NCI-H2196 treated with DMSO at 0.1 percent for 48 hours (cell line): ENCODE measurements around the gene NT5C1B.

ENCODE experiments used
- DNase-seq: peaks from one replicate; lab custom pipeline; 2025; ENCODE audit not compliant: unreplicated experiment; lab: John Stamatoyannopoulos, UW

Gene NT5C1B

DNA sequence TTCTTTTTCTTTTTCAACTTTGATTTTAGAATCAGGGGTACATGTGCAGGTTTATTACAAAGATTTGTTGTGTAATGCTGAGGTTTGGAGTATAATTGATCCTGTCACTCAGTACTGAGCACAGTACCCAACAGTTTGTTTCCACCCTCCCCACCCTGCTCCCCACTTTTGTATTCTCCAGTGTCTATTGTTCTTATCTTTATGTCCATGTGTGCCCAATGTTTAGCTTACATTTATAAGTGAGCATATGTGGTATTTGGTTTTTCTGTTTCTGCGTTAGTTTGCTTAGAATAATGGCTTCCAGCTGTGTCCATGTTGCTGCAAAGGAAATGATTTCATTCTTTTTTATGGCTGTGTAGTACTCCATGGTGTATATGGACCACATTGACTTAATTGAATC, 72.0 kb downstream of the NT5C1B start:
- DNase-seq = no peak

- DNase-seq = no peak
Measured at GRCh38 chr2:18516112-18516511, 73.3 kb downstream of the NT5C1B start.

GRCh38 chr2:18514526-18515461, 74.6 kb downstream of the NT5C1B start:
- DNase-seq = no peak
